Epithelial cell of proximal tubule (primary cell): ENCODE measurements around the gene TENT5C. TPM values are rescaled to one million over a fixed set of nuclear protein-coding genes. Genes with fewer than 3 reads are reported as not detected.

ENCODE experiments used
- DNase-seq: peaks from one replicate; pipeline ENCODE4 v3.0.0-alpha.2; 2011; ENCODE audit warnings: low read depth
- H3K4me3 ChIP-seq: 2 replicates; pipeline ENCODE4 v1.5.1; 2011; ENCODE audit warnings: low read depth, mild to moderate bottlenecking, low read length
- total RNA-seq: library from RNA; depleted of rRNA; stranded (reverse); fragments of >200 nt; gene quantifications from 2 replicates; pipeline ENCODE4 v1.2.3, GENCODE V29; 2015
- TF ChIP-seq, protein P1 (sequence below): conservative IDR thresholded peaks from 2 replicates; pipeline ENCODE4 v1.5.1; 2012; ENCODE audit warnings: low read depth, mild to moderate bottlenecking, low read length

TENT5C gene
- total RNA-seq, 1 donor from 2014 or later = not detected

GRCh38 chr1:117653732-117654492, 48.1 kb downstream of the TENT5C start:
- no peak for DNase-seq
- H3K4me3 ChIP-seq = no peak overlapping the region
- TF ChIP-seq, protein P1, sequence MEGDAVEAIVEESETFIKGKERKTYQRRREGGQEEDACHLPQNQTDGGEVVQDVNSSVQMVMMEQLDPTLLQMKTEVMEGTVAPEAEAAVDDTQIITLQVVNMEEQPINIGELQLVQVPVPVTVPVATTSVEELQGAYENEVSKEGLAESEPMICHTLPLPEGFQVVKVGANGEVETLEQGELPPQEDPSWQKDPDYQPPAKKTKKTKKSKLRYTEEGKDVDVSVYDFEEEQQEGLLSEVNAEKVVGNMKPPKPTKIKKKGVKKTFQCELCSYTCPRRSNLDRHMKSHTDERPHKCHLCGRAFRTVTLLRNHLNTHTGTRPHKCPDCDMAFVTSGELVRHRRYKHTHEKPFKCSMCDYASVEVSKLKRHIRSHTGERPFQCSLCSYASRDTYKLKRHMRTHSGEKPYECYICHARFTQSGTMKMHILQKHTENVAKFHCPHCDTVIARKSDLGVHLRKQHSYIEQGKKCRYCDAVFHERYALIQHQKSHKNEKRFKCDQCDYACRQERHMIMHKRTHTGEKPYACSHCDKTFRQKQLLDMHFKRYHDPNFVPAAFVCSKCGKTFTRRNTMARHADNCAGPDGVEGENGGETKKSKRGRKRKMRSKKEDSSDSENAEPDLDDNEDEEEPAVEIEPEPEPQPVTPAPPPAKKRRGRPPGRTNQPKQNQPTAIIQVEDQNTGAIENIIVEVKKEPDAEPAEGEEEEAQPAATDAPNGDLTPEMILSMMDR = no peak

- H3K4me3 ChIP-seq = no peak overlapping the region
- DNase-seq = no peak
- TF ChIP-seq, protein P1 = no peak
These were observed 48.8 kb downstream of the TENT5C start for GRCh38 chr1:117654493-117655219.

- H3K4me3 ChIP-seq = no peak overlapping the region
- TF ChIP-seq, protein P1 = no peak
- no peak for DNase-seq
These were observed 49.4 kb downstream of the TENT5C start for GRCh38 chr1:117655220-117655577.

GRCh38 chr1:117656202-117656641, 50.4 kb downstream of the TENT5C start:
- H3K4me3 ChIP-seq = no peak overlapping the region
- no peak for DNase-seq
- TF ChIP-seq, protein P1 = no peak

GRCh38 chr1:117657031-117657430, 51.2 kb downstream of the TENT5C start:
- TF ChIP-seq, protein P1 = no peak
- DNase-seq = peak; percentile 72

DNA sequence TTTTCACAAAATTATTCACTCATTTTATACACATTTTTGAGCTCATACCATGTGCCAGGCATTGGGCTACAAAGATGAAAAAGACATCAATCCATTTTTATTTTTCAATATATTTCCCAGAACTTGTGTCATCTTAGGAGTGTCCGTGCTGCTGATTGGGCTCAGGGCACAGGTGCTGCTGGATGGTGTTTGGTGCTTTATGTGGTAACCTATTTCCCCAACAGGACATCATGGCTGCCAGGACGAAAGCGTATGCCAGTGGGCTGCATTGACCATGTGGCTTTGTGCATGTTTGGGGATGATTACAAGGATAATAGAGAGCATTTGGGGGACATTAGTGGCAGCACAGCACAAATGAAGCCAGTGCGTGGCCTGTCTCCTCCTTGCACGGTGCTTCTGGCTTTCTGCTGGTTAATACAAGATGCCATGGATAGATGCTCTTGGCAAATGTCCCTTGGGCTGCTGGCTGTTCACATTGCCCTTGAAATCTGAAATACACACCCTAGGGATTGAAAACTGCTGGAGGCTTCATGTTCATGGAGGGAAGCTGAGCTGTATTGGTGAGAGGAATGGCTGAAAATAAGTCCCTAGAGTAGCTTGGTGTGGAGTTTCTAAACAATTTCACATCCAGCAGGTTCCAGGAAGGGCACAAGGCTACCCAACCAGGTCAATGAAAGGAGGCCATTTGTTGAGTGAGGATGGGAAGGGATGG, 52.3 kb downstream of the TENT5C start:
- no peak overlapping the region for H3K4me3 ChIP-seq
- no peak for DNase-seq
- TF ChIP-seq, protein P1 = no peak

More at GRCh38 chr1:117657031-117657430, 51.2 kb downstream of the TENT5C start:
- no peak overlapping the region for H3K4me3 ChIP-seq
